HG03442 (cell line): Measurements from ENCODE around the gene RPS8.
A peak's percentile ranks its signal among the peaks of the same experiment; 100 is the strongest.
"Not testable (repeated sequence)": the region's sequence is repeated elsewhere in the genome, so short reads cannot be mapped to it uniquely, and the experiment has no call there.

Experiments used
- ATAC-seq: cut with Tn5 transposase; IDR thresholded peaks from one replicate; pipeline ENCODE4 v1.9.1; 2021; ENCODE audit warnings: mild to moderate bottlenecking, moderate library complexity; ENCODE audit not compliant: unreplicated experiment

Gene RPS8

GRCh38 chr1:44780583-44781121 lies 5.3 kb downstream of the RPS8 start:
- no peak for ATAC-seq

GRCh38 chr1:44783697-44784093 lies 8.4 kb downstream of the RPS8 start:
- ATAC-seq, result no peak

- no peak for ATAC-seq
Observed at GRCh38 chr1:44784094-44785028, 9.0 kb downstream of the RPS8 start.

GRCh38 chr1:44785029-44785380 lies 9.7 kb downstream of the RPS8 start:
- no peak for ATAC-seq

- no peak for ATAC-seq
Observed at GRCh38 chr1:44785501-44786137, 10.3 kb downstream of the RPS8 start.

- ATAC-seq, result peak; percentile 45
Observed at GRCh38 chr1:44786138-44786840, 10.9 kb downstream of the RPS8 start.

GRCh38 chr1:44786841-44787426 lies 11.6 kb downstream of the RPS8 start:
- ATAC-seq, result no peak

GRCh38 chr1:44787506-44787905 lies 12.2 kb downstream of the RPS8 start:
- no peak for ATAC-seq

- ATAC-seq, result no peak
Observed at GRCh38 chr1:44788120-44788860, 12.9 kb downstream of the RPS8 start, which contains the start of gene BEST4. TSS of gene BEST4 (minus strand) at chr1:44788170. CDS start at chr1:44787705, 465 bp downstream.

GRCh38 chr1:44790968-44791801 lies 15.8 kb downstream of the RPS8 start:
- ATAC-seq, result no peak

- ATAC-seq, result no peak
Observed at GRCh38 chr1:44792736-44793502, 17.6 kb downstream of the RPS8 start.

- ATAC-seq, result not testable (repeated sequence)
Observed at GRCh38 chr1:44797886-44798285, 22.5 kb downstream of the RPS8 start.

GRCh38 chr1:44798481-44799365 lies 23.4 kb downstream of the RPS8 start:
- ATAC-seq, result no peak

GRCh38 chr1:44799770-44800584 lies 24.6 kb downstream of the RPS8 start, which contains the start of gene PLK3:
TSS of gene PLK3 (plus strand) at chr1:44800377. CDS start at chr1:44800464, 87 bp downstream.
- peak; percentile 78 for ATAC-seq

- no peak for ATAC-seq
Observed at GRCh38 chr1:44801491-44802305, 26.4 kb downstream of the RPS8 start.
